Duodenal mucosa (tissue), 2 donors: Measurements from ENCODE around the gene TTBK1.

Source experiments
- H3K27ac ChIP-seq: one replicate; pipeline ENCODE4 v1.7.0; 2013; ENCODE audit warnings: low read depth, low read length
- H3K27me3 ChIP-seq, 2 donors: one replicate each; pipeline ENCODE4 v1.7.0; 2013; ENCODE audit warnings: low read length in 2 of 2, control low read depth in 1 of 2; ENCODE audit not compliant: insufficient read depth in 2 of 2, control insufficient read depth in 1 of 2
- H3K36me3 ChIP-seq, 2 donors: one replicate each; pipeline ENCODE4 v1.7.0; 2013; ENCODE audit warnings: low read length in 2 of 2, control low read depth in 1 of 2; ENCODE audit not compliant: insufficient read depth in 2 of 2, control insufficient read depth in 1 of 2
- H3K4me1 ChIP-seq, 2 donors: one replicate each; pipeline ENCODE4 v1.7.0; 2013; ENCODE audit warnings: low read length in 2 of 2, control low read depth in 1 of 2; ENCODE audit not compliant: insufficient read depth in 2 of 2, control insufficient read depth in 1 of 2
- H3K4me3 ChIP-seq, 2 donors: one replicate each; pipeline ENCODE4 v1.7.0; 2013; ENCODE audit warnings: low read length in 2 of 2, low read depth in 1 of 2
- H3K9ac ChIP-seq, 2 donors: one replicate each; pipeline ENCODE4 v1.7.0; 2013; ENCODE audit warnings: low read length in 2 of 2, low read depth in 1 of 2
- H3K9me3 ChIP-seq, 2 donors: one replicate each; pipeline ENCODE4 v1.7.0; 2013; ENCODE audit warnings: low read length in 2 of 2, control low read depth in 1 of 2; ENCODE audit not compliant: control insufficient read depth in 1 of 2

TTBK1 gene

DNA sequence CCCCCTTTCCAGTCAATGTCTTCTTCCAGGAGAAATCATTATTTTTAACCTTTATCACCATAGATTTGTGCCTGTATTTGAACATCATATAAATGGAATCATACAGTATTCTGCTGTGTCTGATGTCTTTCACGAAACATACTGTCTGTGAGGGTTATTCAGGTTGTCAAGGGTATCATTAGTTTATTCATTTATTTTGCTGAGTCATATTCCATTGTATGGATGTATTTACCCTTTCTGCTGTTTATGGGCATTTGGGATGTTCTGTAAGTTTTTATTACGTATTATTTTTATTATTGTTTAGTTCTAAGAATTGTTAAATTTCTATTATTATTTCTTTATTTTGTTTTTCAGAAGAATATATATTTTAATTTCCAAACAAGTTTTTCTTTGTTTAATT lies 36.0 kb upstream of the TTBK1 start:
- H3K9me3 ChIP-seq: no peaks in the 10 kb centered on the region
- H3K27ac ChIP-seq: no peak overlapping the region
- H3K4me3 ChIP-seq: no peak overlapping the region
- H3K27me3 ChIP-seq: no peaks in the 10 kb centered on the region
- no peak overlapping the region for H3K9ac ChIP-seq
- peaks cover 6 to 13% of the 10 kb centered on the region in 2 donors for H3K36me3 ChIP-seq
- no peaks in the 10 kb centered on the region for H3K4me1 ChIP-seq

DNA sequence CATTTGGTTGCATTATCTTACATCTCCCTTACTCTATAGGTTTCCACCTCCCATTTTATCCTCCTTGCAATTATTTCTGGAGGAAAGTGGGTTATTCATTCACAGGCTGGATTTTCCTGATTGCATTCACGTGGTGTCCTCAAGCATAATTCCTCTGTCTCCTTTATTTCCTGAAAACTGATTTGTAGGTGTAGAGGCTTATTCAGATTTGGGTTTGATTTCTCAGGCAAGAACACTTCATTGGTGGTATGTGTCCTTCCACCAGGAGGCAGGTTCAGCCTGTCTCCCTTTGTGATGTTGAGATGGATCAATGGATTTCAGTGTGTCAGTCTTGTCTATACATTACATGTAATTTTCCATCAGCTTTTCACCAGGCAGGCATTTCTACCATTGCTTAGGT lies 31.3 kb upstream of the TTBK1 start:
- Histone ChIP-seq H3K4me1 (no peaks in the 10 kb centered on the region), H3K9ac (no peak overlapping the region), H3K27ac (no peak overlapping the region), H3K36me3 (peaks cover 8 to 27% of the 10 kb centered on the region in 2 donors), H3K4me3 (no peak overlapping the region), H3K9me3 (no peaks in the 10 kb centered on the region), H3K27me3 (no peaks in the 10 kb centered on the region)

DNA sequence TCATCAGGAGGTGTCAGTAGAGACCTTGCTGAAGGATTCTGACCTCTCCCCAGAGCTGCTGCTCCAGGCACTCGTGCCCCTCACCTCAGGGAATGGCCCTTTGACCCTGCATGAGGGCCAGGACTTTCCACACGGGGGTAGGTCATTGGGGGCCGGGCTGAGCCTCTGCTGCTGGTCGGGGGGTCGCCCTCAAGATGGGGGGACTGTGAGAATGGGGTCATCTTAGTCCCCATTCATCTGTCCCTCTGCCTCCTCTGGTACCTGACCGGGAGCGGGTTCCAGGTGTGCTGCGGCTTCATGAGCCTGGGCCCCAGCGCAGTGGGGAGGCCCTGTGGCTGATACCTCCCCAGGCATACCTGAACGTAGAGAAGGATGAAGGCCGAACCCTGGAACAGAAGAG lies 29.9 kb upstream of the TTBK1 start:
- Histone ChIP-seq H3K4me1 (no peaks in the 10 kb centered on the region), H3K36me3 (peaks cover 8 to 33% of the 10 kb centered on the region in 2 donors), H3K27ac (no peak overlapping the region)

DNA sequence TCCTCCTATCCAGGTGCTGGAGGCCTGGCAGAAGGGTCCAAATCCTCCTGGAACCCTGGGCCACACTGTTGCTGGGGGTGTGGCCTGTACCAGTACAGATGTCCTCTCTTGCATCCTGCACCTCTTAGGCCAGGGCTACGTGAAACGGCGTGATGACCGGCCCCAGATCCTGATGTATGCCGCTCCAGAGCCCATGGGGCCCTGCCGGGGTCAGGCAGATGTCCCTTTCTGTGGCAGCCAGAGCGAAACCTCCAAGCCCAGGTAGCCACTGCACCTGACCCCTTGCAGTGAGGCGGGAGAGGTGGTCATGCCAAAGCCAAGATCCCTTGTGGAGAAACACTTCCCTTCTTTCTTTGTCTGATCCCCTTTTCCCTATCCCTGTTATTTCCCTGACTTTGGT lies 28.2 kb upstream of the TTBK1 start:
- Histone ChIP-seq H3K9ac (no peak overlapping the region), H3K27me3 (no peaks in the 10 kb centered on the region), H3K36me3 (peaks cover 8 to 41% of the 10 kb centered on the region in 2 donors), H3K9me3 (no peaks in the 10 kb centered on the region), H3K27ac (no peak overlapping the region), H3K4me1 (no peaks in the 10 kb centered on the region), H3K4me3 (no peak overlapping the region)

More for the DNA sequence above, 29.9 kb upstream of the TTBK1 start:
- Histone ChIP-seq H3K9me3 (no peaks in the 10 kb centered on the region), H3K27me3 (no peaks in the 10 kb centered on the region), H3K4me3 (no peak overlapping the region), H3K9ac (no peak overlapping the region)

DNA sequence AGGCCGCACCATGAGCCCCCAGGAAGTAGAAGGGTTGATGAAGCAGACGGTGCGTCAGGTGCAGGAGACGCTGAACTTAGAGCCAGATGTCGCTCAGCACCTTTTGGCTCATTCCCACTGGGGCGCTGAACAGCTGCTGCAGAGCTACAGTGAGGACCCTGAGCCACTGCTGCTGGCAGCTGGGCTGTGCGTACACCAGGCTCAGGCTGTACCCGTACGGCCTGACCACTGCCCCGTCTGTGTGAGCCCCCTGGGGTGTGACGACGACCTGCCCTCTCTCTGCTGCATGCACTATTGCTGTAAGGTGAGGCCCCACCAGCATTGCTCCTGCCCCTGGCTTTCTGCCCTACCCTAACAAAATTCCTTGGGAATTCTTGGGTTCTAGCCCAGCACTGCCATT lies 27.1 kb upstream of the TTBK1 start:
- H3K9me3 ChIP-seq: no peaks in the 10 kb centered on the region
- no peak overlapping the region for H3K27ac ChIP-seq
- no peak overlapping the region for H3K4me3 ChIP-seq
- no peak overlapping the region for H3K9ac ChIP-seq
- no peaks in the 10 kb centered on the region for H3K4me1 ChIP-seq
- peaks cover 8 to 52% of the 10 kb centered on the region in 2 donors for H3K36me3 ChIP-seq
- no peaks in the 10 kb centered on the region for H3K27me3 ChIP-seq

DNA sequence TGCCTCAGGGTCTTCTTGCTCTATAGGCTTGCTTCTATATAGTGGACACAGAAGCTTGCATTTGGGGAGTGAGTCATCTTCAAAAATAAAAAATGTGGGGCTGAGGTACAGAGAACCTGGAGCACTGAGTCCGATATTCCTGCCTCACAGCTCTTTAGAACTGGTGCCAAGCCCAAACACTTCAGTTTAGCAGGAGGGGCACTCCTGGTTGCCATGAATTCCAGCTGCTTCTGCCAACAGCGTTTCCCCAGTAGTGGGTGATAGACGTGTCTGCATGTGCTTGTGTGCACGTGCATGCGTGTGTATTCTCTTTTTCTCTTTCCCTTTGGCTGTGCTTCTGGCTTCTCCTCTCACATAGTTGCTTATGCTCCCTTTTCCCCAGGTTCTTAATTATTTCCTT lies 25.9 kb upstream of the TTBK1 start:
- no peaks in the 10 kb centered on the region for H3K4me1 ChIP-seq
- peaks cover 8 to 54% of the 10 kb centered on the region in 2 donors for H3K36me3 ChIP-seq
- H3K27ac ChIP-seq: no peak overlapping the region
- no peaks in the 10 kb centered on the region for H3K27me3 ChIP-seq
- H3K9ac ChIP-seq: no peak overlapping the region
- H3K4me3 ChIP-seq: no peak overlapping the region
- H3K9me3 ChIP-seq: no peaks in the 10 kb centered on the region

DNA sequence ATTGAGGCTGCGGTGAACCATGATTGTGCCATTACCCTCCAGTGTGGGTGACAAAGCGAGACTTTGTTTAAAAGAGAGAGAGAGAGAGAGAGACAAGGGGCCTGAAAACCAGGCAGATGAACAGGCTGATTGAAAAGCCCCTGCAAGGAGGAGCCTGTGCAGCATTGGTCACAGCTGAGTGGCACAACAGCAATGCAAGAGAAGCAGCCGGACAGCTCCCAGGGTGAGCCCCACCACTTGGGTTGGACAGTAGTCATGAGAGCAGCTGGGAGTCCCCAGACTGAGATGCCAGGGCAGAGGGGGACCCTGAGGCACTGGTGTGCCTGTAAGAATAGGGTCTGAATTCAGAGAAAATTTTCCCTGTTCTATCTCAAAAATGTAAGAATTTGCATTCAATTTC lies 24.2 kb upstream of the TTBK1 start:
- H3K36me3 ChIP-seq: peaks cover 5 to 64% of the 10 kb centered on the region in 2 donors
- H3K27ac ChIP-seq: no peak overlapping the region
- no peak overlapping the region for H3K4me3 ChIP-seq
- H3K9ac ChIP-seq: no peak overlapping the region
- H3K27me3 ChIP-seq: no peaks in the 10 kb centered on the region
- H3K4me1 ChIP-seq: peaks cover 0 to 5% of the 10 kb centered on the region in 2 donors
- H3K9me3 ChIP-seq: no peaks in the 10 kb centered on the region

DNA sequence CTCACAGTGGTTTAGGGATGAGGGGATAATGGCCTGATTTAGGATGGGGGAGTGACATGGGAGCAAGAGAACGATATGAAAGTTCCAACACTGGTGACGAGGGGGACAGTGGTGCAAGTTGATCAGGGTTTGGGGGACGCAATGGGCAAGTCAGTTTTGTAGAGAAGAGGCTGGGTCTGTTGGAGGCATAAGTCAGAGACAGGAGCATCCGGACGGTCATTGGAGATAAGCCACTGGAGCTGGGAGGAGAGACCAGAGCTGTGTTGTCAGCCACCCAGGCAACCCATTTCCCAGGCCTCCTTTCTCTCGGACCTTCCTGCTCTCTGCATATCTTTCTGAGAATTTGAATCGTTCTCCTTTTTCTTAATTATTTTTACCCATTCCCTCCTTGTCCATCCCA lies 23.5 kb upstream of the TTBK1 start:
- H3K9me3 ChIP-seq: no peaks in the 10 kb centered on the region
- peaks cover 0 to 11% of the 10 kb centered on the region in 2 donors for H3K4me1 ChIP-seq
- peaks cover 5 to 67% of the 10 kb centered on the region in 2 donors for H3K36me3 ChIP-seq
- no peak overlapping the region for H3K9ac ChIP-seq
- no peak overlapping the region for H3K4me3 ChIP-seq
- H3K27me3 ChIP-seq: no peaks in the 10 kb centered on the region
- no peak overlapping the region for H3K27ac ChIP-seq

DNA sequence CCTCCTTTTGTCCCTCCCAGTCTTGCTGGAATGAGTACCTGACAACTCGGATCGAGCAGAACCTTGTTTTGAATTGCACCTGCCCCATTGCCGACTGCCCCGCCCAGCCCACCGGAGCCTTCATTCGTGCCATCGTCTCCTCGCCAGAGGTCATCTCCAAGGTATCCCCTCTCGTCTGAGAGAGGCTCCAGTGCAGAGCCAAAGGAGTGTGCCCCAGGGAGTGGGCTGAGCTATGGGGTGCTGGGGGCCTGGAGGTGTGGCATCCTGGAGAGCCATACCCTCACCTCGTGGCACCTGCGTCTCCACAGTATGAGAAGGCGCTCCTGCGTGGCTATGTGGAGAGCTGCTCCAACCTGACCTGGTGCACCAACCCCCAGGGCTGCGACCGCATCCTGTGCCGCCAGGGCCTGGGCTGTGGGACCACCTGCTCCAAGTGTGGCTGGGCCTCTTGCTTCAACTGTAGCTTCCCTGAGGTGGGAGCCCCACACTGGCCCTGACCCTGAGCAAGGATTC lies 22.8 kb upstream of the TTBK1 start:
- no peak overlapping the region for H3K4me3 ChIP-seq
- H3K9ac ChIP-seq: no peak overlapping the region
- no peaks in the 10 kb centered on the region for H3K27me3 ChIP-seq
- H3K36me3 ChIP-seq: peaks cover 5 to 64% of the 10 kb centered on the region in 2 donors
- H3K9me3 ChIP-seq: no peaks in the 10 kb centered on the region
- H3K4me1 ChIP-seq: peaks cover 2 to 11% of the 10 kb centered on the region in 2 donors
- no peak overlapping the region for H3K27ac ChIP-seq

DNA sequence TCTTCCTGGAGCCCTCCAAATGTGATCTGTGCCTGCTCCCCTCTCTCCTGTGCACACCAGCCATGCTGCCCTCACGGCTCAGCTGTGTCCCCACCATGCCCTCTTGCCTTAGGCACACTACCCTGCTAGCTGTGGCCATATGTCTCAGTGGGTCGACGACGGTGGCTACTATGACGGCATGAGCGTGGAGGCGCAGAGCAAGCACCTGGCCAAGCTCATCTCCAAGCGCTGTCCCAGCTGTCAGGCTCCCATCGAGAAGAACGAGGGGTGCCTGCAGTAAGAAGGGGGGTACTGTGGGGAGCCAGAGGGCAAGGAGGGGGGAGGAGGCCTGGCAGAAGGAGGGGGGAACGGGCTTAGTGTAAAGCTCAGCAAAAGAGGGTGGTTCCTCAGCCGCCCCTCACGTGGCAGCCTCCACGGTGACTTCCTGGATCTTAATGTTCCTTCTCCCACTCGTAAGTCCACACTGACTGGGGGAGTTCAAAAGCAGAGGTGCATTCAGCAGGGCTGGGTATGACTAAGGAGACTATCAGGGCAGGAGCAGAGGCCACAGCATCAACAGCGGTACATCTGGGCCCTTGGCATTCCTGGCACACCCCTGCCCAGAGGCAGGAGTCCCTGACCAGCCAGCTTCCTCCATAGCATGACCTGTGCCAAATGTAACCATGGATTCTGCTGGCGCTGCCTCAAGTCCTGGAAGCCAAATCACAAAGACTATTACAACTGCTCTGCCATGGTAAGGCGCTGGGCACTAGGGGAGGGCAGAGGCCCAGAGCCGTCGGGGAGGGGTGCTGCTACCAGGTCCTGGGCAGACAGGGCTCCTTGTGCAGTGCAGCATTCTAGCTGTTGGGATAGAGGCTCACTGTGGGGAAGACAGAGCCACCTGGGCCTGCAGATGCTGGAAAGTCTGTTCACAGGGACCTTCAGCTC lies 22.0 kb upstream of the TTBK1 start:
- no peak overlapping the region for H3K4me3 ChIP-seq
- no peaks in the 10 kb centered on the region for H3K9me3 ChIP-seq
- H3K27me3 ChIP-seq: no peaks in the 10 kb centered on the region
- H3K9ac ChIP-seq: no peak overlapping the region
- H3K27ac ChIP-seq: no peak overlapping the region
- H3K4me1 ChIP-seq: peaks cover 5 to 16% of the 10 kb centered on the region in 2 donors
- peaks cover 1 to 64% of the 10 kb centered on the region in 2 donors for H3K36me3 ChIP-seq
